Adrenal gland (tissue), 12 donors: Measurements from ENCODE around the gene CCDC177. TPM values are rescaled to one million over a fixed set of nuclear protein-coding genes. Genes with fewer than 3 reads are reported as not detected.

Experiments used
- DNase-seq, 7 donors: peaks; one replicate each; pipeline ENCODE4 v3.0.0-alpha.2; 2019 to 2020
- H3K27ac ChIP-seq, 5 donors: fragments of 200-600 bp; sonication (generic) in 4 of 5; 1 replicate in 3 of 5; 2 replicates in 2 of 5; pipeline versions ENCODE4 v1.5.1 to v1.8.0; 2016 to 2020; ENCODE audit warnings: mild to moderate bottlenecking in 1 of 5
- H3K27me3 ChIP-seq: fragments of 200-600 bp; 2 replicates; pipeline ENCODE4 v1.8.0; 2021
- H3K36me3 ChIP-seq, 2 donors: fragments of 200-600 bp; replicated peaks in 1 of 2; 1 replicate in 1 of 2; 2 replicates in 1 of 2; pipeline versions ENCODE4 v1.5.1 to v1.8.0; 2018 to 2022
- H3K4me1 ChIP-seq, 2 donors: fragments of 200-600 bp; replicated peaks in 1 of 2; 1 replicate in 1 of 2; 2 replicates in 1 of 2; pipeline versions ENCODE4 v1.5.1 to v1.8.0; 2018 to 2021
- H3K4me3 ChIP-seq, 4 donors: fragments of 200-600 bp; sonication (generic) in 3 of 4; one replicate each; pipeline ENCODE4 v1.5.1; 2016 to 2018
- H3K9me3 ChIP-seq, 3 donors: fragments of 200-600 bp; sonication (generic) in 1 of 3; replicated peaks in 1 of 3; 1 replicate in 2 of 3; 2 replicates in 1 of 3; pipeline versions ENCODE4 v1.5.1 to v1.8.0; 2016 to 2021
- POLR2A ChIP-seq, 2 donors: fragments of 450-650 bp; IDR thresholded peaks; one replicate each; pipeline ENCODE4 v1.6.1; 2017; ENCODE audit warnings: antibody characterized with exemption in 2 of 2, mild to moderate bottlenecking in 2 of 2, moderate library complexity in 1 of 2
- WGBS, 4 donors: extraction: QIAGEN DNeasy Blood & Tissue Kit in 2 of 4; methylation state at CpG; one replicate each; pipeline versions ENCODE4 v1.1.5 to v1.1.7; 2013 to 2017; 5-methylcytosine and 5-hydroxymethylcytosine counted together
- intact Hi-C, 2 donors: fragments of 100-400 bp; cut with DNase I; formaldehyde crosslinking; loops; one replicate each; pipeline versions ENCODE4 v1.14.1 to v1.15.0; 2022 to 2023
- polyA plus RNA-seq, 3 donors: library from polyadenylated mRNA; stranded (reverse); fragments of 200-250 nt in 2 of 3; fragments of 350-450 nt in 1 of 3; fragmentation: Illumina TruSeq in 1 of 3; extraction: RNeasy Lipid Tissue Mini Kit (QIAGEN cat#74804) in 1 of 3; gene quantifications; one replicate each; pipeline ENCODE4 v1.2.3, GENCODE V29; 2013 to 2014
- total RNA-seq, 9 donors: library from RNA; depleted of rRNA in 4 of 9; stranded (reverse); fragments of >200 nt in 4 of 9; fragments of 120-200 nt in 1 of 9; fragmentation: NEBNext Ultra II Directional in 1 of 9; extraction: Animal tissue kit (Norgen Biotek cat#: 25700) in 1 of 9; gene quantifications; one replicate each; pipeline versions ENCODE4 v1.1.0 to v1.2.4, GENCODE V29; 2013 to 2023
- TF ChIP-seq, protein P1 (sequence below), 6 experiments: fragments of 450-650 bp in 4 of 6; fragments of 200-600 bp in 2 of 6; sonication (generic) in 1 of 6; IDR thresholded peaks; 1 replicate in 5 of 6; 2 replicates in 1 of 6; pipeline versions ENCODE4 v1.5.1 to v1.8.0; 2016 to 2021; ENCODE audit warnings: antibody characterized with exemption in 6 of 6, mild to moderate bottlenecking in 2 of 6, moderate library complexity in 1 of 6
- donor health status: healthy with polysubstance abuse.
- donor health status: Bipolar disorder and iron deficiency.
- donor health status: DM: yes; HTN: yes; CAD: no.
- donor health status: DM: no; HTN: no; CAD: no.
- donor health status: DM: no; HTN: no; CAD: no.
- donor health status: DM: yes; HTN: yes; CAD: no.

CCDC177 gene
- total and polyA plus RNA-seq, 12 donors, result 0.04 to 0.61 (median 0.30) TPM; not detected in 3

DNA sequence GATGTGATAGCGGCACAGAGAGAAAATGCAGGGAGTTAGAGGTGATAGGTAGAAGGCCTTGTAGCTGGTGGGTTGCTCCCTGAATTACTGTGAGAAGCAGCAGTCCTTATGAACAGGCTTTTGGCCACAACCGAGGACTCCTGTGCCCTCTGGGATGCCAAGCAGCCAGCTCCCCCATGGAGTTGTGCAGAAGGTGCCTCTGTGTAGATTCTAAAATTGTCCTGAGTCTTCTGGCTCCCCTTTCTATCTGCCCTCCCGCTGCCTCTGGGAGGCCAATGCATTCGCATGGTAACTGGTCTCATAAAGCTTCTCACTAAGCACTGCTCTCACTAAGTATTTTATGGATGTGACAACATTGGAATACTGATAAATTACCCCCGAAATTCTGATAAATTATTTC lies 20.7 kb upstream of the CCDC177 start:
- Histone ChIP-seq H3K4me1 (no peaks in the 10 kb centered on the region), H3K27me3 (no peaks in the 10 kb centered on the region), H3K27ac (no peak overlapping the region), H3K4me3 (no peak overlapping the region), H3K9me3 (no peaks in the 10 kb centered on the region), H3K36me3 (no peaks in the 10 kb centered on the region)
- TF ChIP-seq POLR2A (IDR thresholded peaks at IDR 0.05), result no peak
- TF ChIP-seq, protein P1, sequence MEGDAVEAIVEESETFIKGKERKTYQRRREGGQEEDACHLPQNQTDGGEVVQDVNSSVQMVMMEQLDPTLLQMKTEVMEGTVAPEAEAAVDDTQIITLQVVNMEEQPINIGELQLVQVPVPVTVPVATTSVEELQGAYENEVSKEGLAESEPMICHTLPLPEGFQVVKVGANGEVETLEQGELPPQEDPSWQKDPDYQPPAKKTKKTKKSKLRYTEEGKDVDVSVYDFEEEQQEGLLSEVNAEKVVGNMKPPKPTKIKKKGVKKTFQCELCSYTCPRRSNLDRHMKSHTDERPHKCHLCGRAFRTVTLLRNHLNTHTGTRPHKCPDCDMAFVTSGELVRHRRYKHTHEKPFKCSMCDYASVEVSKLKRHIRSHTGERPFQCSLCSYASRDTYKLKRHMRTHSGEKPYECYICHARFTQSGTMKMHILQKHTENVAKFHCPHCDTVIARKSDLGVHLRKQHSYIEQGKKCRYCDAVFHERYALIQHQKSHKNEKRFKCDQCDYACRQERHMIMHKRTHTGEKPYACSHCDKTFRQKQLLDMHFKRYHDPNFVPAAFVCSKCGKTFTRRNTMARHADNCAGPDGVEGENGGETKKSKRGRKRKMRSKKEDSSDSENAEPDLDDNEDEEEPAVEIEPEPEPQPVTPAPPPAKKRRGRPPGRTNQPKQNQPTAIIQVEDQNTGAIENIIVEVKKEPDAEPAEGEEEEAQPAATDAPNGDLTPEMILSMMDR (IDR thresholded peaks at IDR 0.05), result no peak
- 88 to 95% (median 91%) methylated on average over 5 of the region's 5 CpGs for WGBS, 4 donors
- intact Hi-C loops, result no loop called here
- DNase-seq, result no peak

DNA sequence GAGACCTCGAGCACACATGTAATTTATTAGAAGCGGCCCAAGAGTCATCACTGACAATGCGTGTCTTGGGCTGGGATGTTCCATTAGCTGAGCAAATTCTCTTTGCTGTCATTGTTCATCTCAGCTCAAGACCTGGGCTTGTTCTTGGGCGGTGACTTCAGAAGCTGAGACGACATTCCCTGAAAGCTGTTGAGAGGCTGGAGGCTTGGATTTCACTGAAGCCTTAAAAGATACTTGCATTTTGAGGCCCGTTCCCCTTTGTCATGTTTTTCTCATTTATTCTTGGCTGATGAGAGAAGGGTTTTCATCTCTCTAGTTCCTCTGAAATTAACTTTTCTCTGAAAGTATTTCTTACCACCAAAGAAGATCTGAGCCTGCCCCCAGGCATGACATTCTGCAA lies 20.2 kb upstream of the CCDC177 start:
- Histone ChIP-seq H3K4me3 (no peak overlapping the region), H3K9me3 (no peaks in the 10 kb centered on the region), H3K27ac (no peak overlapping the region), H3K36me3 (no peaks in the 10 kb centered on the region), H3K27me3 (no peaks in the 10 kb centered on the region), H3K4me1 (no peaks in the 10 kb centered on the region)
- 91 to 96% (median 93%) methylated on average over 6 of the region's 6 CpGs for WGBS, 4 donors
- intact Hi-C loops, result no loop called here
- no peak for DNase-seq
- no peak for TF ChIP-seq POLR2A (IDR thresholded peaks at IDR 0.05)
- TF ChIP-seq, protein P1 (IDR thresholded peaks at IDR 0.05), result no peak

DNA sequence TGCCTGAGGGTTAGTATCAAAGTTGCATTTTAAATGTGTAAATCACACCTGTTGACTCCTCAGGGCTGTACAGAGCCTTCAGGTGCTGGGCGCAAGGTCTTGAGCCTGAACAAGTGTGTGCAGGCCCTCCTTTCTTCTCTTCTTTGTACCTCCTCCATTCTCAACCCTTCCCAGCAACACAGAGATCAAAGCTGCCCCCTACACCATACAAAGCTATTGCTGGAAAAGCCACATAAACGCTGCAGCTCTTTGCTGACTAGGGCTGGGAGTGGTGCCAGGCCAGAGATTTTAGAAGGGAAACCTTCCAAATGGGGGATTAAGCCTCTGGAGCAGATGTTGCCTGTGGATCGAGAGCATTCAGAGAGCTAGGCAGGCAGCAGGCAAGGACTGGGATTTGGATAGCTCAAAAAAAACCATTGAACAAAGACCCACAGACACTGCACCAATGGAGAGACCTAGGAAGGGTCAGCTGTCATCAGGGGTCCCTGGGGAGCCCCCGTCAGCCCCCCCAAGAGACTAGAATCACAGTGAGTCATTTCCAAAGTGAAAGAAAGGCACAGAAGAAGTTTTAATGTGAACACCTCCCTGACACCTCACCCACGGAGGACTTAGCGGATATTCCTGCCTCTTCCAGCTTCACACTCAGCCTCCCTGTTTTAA lies 18.5 kb upstream of the CCDC177 start:
- Histone ChIP-seq H3K36me3 (no peaks in the 10 kb centered on the region), H3K27me3 (no peaks in the 10 kb centered on the region), H3K27ac (no peak overlapping the region), H3K4me3 (no peak overlapping the region), H3K9me3 (no peaks in the 10 kb centered on the region), H3K4me1 (no peaks in the 10 kb centered on the region)
- intact Hi-C loops, result no loop called here
- 50 to 67% (median 60%) methylated on average over 6 of the region's 6 CpGs for WGBS, 4 donors
- no peak for DNase-seq
- TF ChIP-seq POLR2A (IDR thresholded peaks at IDR 0.05), result no peak
- TF ChIP-seq, protein P1 (IDR thresholded peaks at IDR 0.05), result no peak

DNA sequence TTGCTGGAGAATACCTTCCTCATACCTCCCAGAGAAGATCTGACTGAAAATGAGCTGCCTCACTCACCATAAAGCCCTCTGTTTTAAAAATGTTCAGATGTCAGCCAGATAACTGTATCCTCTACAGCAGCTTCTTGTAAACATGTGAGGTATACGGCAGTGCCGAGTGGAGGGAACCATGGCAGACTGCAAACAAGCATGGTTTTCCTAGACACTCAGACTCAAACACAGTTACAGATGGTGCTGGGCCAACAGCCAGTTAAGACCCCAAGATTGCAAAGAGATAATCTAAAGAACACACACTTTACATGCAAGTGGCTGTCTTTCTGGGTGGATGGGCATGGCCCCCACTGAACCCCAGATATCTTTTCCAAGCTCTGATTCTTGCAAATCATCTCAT lies 16.6 kb upstream of the CCDC177 start:
- intact Hi-C loops, result no loop called here
- TF ChIP-seq, protein P1 (IDR thresholded peaks at IDR 0.05), result no peak
- TF ChIP-seq POLR2A (IDR thresholded peaks at IDR 0.05), result no peak
- H3K4me3 ChIP-seq, result no peak overlapping the region
- WGBS, 4 donors, result 85 to 95% (median 89%) methylated on average over 2 of the region's 2 CpGs
- H3K4me1 ChIP-seq, result peaks cover 0 to under 1% of the 10 kb centered on the region in 2 donors
- no peaks in the 10 kb centered on the region for H3K9me3 ChIP-seq
- no peaks in the 10 kb centered on the region for H3K27me3 ChIP-seq
- H3K36me3 ChIP-seq, result no peaks in the 10 kb centered on the region
- no peak overlapping the region for H3K27ac ChIP-seq
- DNase-seq, result no peak
